Stimulated activated CD4-positive, alpha-beta T cell treated with anti-CD3 and anti-CD28 coated beads, Interleukin-12 subunit alpha, Interleukin-12 subunit beta, amount 100 ng/mL, for 4 hours (primary cell): Measurements from ENCODE around the gene PRKG2.

Experiments used
- DNase-seq: peaks from one replicate; pipeline ENCODE4 v3.0.0-alpha.2; 2020

Gene PRKG2

DNA sequence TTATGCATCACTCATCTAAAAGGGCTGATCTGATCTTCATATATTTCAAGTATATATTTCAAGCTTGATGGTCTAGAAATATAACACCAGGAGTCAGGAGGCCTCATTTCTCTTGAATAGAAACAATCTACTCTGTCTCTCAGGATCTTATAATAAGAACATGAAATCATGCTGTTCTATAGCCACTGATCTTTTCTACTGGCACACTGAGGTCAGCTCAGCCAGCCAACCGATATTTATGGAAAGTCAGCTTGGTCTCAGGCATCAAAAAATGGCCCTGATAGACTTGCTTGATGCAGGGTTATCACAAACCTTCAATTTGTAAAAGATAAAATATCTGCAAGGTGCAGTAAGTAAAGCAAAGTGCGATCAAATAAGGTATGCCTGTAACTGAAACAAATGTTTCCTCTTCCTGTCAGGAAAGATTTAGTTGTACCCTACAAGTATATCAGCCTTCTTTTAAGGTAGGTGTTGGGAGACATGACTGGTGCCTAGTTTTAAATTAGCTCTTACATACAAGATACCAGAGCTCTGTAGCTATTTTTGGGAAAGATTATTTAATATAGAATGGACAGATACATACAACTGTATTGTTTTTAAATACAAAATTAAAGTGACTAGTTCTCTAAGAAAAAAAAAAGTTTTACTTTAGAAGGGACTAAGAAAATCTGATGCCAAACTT, 121.2 kb downstream of the PRKG2 start:
- no peak for DNase-seq

DNA sequence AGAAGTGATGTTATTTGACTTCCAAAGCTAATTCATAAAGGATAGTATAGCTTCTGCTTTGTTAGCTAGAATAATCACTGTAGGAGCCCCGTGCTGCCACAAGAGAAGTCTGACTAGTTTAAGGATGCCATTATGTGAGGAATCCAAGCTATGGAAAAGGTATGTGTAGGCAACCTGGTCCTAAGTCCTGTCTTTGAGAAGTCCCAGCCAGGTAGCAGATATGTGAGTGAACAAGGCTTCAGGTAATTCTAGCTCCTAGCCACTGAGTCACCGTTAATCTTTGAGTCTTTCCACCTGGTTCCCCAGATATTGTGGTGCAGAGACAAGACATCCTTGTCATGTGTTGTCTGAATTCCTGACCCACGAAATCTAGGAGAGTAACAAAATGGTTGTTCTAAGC, 129.0 kb downstream of the PRKG2 start:
- DNase-seq = no peak

DNA sequence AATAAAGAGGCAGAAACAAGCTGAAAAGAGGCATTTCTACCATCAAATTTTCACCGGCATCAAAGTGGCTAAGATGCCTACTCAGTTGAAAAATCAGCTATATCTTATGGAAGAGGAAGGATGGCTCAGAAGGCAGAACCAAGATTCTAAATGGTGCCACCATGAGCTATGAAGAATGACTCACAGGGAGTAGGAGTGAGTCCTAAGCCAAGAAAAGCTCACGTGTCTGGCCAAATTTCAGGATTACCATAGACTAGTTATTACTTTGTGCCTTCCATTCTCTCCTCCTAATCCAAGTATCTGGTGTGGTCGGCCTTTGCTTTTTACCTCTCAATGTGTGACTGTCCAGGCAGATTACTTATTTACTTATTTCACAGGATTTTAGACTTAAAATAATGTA, 129.7 kb downstream of the PRKG2 start:
- no peak for DNase-seq

DNA sequence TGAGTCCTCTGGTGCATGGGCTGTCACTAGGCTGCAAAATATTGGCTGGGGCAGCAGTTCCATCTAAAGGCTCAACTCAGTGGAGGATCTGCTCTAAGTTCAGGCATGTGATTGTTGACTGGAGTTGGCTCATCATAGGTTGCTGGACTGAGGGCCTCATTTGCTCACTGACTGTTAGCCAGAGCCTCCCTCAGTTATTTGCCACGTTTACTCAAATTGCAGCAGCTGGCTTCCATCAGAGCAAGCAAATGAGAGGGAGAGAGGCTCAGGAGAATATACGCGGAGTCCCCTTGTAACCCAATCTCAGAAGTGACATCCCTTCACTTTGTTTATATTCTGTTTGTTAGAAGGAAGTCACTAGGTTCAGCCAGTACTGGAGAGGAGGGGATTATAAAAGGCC, 130.4 kb downstream of the PRKG2 start:
- DNase-seq = no peak

DNA sequence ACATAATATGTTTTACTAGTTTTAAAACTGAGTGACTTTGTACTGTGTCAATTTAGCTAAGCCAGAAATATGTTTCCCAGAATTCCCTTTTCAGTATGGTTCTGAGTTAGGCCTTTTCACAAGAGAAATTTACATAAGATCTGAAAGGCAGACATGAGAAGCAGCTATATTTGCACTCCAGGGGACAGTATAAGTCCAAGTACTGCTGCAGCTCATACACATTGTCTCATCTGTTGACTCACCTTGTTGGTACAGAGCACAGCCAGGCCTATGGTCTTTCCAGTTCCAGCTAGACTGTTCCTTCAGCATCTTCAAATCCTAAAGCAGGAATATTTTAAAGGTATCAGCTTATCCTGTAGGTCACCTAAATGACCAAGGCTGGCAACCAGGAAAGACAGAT, 131.0 kb downstream of the PRKG2 start:
- DNase-seq = no peak

DNA sequence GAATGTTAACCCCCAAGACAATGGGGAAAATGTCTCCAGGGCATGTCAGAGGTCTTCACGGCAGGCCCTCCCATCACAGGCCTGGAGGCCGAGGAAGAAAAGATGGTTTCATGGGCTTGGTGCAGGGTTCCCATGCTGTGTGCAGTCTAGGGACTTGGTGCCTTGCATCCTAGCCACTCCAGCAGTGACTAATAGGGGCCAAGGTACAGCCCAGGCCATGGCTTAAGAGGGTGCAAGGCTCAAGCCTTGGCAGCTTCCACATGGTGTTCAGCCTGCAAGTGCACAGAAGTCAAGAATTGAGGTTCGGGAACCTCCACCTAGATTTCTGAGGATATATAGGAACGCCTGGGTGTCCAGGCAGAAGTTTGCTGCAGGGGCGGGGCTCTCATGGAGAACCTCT, 133.9 kb downstream of the PRKG2 start:
- no peak for DNase-seq

DNA sequence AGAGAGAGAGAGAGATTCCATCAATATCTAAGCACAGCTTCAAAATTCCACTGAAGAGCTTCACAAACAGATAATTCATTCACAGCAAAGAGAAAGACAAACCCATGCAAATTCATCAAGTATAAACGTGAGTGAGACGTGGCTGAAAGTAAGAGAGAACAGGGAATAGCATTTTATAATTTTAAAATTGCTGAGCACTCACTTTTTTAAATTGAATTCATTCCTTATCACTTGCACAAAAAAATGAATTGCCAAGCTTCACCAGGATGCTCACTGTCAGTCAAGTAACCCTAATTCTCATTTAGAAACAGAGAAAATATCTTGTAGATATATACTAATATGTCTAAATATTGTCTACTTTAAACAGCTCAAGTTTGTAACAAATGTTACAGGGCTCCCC, 144.0 kb downstream of the PRKG2 start:
- DNase-seq = no peak

DNA sequence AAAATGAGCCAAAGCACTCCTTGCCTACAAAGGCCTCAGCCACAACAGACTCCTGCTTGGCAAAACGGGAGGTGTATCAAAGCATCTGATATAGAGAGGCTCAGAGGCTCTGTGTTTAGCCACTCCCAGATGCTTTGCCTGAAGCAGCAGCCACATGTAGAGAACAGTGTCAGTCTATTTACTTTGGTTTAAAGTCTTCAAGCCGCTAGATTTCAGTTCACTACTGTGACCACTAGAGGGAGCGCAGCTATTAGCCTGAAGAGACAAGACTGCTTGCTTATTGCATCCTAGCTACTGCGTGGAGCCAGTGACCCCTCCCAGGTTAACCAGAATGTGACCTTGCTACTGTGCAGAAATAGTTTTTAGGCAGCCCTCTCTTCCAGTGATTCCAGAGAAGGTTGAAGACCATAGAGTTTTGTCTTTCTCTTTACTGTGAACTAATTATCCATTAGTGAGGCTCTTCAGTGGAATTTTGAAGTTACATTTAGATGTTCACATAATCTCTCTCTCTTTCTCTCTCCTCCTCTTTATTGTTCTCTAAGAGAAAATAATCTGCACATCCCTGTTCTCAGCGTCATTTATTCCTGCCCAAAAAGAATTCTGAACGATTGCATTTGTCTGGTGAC, 145.2 kb downstream of the PRKG2 start:
- peak; percentile 23 for DNase-seq

DNA sequence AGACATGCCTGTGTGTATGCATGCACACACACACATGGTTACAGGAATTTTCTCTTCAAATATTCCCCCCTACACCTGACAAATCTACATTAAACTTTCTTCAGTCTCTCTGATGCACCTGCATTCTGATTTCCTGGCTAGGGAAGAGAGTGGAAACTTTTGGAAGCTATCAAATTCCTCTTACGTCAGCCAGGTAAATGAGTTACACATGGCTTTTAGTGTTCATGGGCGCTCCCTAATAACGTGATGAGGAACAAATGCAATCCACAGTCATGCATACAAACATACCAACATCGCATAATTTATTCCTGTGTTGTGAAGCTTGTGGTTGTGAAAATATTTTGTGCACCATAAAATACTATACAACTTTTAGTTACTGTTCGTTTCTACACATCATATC, 149.6 kb downstream of the PRKG2 start:
- DNase-seq = no peak

DNA sequence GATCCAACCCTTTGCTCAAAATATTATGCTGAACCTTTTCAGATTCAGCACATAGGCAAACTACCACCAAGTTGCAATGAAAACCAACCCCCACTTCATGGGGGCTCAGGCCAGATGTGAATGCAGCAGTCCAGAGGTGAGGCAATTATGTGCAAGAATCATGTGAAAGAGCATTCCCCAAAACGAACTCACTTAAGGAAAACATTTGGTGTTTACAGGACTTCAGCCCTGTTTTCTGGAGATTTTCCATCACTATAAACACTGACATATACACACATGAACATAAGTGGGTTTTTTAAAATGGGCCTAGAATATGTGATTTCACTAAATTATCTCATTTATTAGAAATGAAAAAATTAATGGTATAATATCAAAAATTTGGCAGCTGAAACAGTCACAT, 153.0 kb downstream of the PRKG2 start:
- DNase-seq = no peak

DNA sequence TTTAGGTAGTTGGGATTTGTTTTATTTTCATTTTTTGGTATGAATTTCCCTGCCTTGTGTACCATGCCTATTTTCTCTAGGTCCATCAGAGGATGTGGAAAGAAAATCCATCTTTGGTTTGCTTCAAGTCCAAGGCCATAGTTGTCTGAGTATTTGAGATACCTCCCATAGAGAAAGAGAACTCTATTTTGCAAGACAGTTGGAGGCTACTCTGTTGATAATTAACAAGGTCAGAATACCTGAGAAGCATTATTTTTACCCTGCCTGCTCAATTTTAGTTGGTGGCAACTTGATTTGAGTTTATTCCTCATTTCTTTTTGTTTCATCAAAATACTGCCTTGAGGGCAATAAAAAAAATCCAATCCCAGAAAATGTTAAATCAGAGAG, 153.7 kb downstream of the PRKG2 start:
- DNase-seq = no peak

DNA sequence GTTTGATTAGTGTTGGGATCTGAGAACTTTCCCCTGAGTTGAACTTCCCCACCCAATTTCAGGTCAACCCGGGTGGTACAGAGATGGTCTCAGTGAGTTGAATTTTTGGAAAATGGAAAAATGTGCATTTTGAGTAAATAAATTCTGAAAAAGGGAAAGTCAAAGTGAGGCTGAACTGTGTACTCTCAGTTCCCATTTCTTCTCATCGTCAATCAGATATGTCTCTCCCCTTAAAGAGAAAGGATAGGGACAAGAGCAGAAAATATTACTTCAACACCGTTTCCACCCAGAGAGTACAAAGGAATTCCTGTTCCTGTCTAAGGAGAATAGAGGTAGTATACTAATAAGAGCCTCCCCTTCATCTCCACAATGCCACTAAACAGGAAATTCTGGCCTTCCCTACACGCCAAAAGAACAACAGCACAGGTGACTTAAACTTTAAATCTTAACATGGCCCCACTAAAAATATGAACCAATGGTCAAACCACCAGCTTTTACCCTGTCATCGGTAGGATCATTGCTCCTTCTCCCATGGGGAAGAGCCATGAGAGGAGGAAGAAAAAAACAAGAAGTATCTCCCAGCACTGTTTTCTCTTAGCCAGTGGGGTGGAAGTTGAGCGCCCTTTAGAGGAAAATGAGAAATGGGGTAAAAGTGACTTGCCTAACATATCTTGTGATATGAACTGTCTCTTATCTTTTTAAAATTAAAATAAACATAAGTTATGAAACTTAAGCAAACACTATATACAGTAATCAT, 154.3 kb downstream of the PRKG2 start:
- DNase-seq = no peak

DNA sequence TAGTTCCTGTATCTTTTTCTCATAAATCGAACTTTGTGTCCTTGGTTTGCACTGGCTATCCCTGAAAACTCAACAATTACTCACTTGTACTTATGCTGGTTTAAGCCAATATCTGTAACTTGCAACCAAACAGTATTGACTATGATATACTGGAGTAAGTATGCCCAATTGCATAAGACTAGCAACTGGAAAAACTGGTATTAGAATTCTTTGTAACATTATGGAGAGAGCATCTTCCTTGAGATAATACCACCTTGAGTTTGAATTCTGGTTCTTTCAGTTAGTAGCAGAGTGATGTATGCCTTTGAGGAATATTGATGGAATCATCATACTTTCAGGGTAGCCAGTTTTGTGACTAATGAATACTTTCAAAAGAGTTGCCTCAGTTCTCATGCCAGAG, 156.4 kb downstream of the PRKG2 start:
- no peak for DNase-seq

DNA sequence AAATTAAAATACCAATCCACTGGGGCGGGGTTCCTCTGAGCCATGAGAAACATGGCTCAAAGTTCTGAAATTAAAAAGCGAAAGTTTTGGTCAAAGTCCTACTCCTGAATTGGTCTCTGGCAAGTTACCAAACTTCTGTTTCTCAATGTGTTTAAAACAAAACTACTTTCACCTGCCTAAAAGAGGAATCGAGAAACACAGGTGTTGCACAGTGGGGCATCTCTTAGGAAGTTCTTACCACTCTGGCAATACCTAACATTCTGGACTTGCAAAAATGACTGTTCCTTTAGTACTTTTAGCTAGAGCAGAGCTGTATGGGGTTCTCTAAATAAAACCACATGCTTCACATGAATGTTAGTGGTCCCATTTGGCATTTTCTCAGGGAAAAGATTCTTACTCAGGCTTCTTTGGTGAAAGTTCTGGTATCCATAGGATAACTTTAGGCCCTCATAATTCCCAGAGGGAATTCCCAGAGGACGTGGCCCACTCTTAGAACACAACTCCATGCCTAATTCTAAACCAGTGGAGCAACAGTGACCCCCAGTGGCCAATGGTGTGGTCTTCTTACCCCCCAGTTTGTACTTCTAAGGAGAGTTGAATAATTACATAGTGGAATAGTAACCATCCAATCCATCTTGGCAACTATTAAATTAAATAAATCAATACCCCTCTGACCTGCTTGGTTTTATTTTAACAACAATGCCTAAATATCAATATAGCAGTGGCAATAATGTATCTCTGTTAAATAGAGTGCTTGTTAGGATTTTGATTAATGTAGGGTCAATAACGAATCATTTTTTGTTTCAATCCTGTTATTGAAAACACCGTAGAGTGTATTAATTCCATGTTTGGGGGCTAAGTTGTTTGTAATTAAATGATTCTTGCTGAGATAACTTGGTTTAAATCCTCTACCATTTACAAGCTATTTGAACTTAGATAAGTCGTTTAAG, 162.6 kb downstream of the PRKG2 start:
- DNase-seq = peak; percentile 38

DNA sequence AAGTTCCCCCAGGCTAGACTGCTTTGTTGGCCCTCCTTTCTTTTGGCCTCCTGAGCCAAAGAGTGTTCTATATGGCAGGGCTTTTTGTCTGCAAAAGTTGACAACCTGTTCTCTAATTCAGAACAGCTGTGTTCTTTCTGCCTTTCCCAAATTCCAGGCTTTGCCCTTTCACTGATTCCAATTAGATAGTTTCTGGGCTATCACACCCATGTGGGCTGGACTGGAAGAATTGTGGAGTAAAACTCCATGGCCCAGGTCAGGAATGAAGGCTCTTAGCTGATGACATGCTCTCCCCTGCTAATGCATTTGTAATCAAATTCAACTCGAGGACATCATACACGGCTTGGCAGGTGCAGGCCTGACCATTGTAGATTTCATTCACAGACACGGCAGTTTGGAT, 165.1 kb downstream of the PRKG2 start:
- DNase-seq = no peak

DNA sequence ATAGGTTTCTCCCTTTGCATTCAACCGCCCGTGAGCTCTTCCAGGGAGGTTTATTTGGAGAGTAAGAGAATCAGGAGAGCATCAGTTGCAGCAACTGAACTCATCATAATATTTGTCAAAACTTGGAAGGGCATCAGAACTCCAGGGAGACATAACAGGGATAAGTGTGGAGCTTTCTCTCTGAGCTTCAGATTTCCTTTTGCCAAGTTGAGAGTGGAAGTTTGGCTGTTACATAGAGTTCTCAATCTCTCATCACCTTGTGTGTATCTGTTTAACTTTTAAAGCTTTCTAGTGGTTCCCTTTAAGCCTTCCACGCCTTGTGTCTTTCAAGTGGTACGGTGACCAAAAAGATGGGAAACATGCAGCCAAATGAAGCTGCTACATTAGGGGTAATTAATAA, 165.7 kb downstream of the PRKG2 start:
- no peak for DNase-seq

DNA sequence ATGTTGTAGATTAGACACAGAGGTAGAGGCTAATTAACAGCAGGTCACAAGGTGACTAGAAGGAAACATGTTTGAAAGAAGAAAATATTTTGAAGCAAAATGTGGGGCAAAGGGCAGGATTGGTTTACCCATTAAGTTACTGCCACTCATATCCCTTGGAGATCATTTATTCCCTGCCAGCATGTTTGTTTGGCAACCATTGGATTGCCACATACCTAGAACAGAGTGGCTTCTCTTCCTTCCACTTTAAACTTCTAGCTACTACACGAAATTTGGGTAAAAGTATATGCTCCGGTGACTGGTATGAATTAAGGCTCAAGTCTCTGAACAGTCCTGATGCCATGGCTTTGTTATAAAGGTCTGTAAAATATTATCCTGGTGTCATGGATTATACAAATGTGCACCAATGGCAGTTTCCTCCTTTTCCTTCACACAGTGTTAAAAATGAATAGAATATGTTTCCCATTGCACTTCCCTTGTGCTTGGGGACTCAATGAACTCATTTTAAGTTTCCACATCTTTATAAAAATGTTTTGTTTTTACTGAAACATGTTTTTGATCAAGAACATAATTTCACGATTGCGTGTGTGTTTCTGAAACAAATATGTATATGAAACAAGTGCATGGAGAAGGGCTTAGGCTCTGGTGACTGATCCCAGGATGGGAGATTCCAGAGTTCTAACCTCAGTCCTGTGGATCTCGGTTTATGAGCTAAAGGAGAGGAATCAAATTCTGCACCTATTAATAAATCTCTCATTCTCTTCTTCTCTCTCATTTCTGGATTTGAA, 172.2 kb downstream of the PRKG2 start:
- DNase-seq = no peak

DNA sequence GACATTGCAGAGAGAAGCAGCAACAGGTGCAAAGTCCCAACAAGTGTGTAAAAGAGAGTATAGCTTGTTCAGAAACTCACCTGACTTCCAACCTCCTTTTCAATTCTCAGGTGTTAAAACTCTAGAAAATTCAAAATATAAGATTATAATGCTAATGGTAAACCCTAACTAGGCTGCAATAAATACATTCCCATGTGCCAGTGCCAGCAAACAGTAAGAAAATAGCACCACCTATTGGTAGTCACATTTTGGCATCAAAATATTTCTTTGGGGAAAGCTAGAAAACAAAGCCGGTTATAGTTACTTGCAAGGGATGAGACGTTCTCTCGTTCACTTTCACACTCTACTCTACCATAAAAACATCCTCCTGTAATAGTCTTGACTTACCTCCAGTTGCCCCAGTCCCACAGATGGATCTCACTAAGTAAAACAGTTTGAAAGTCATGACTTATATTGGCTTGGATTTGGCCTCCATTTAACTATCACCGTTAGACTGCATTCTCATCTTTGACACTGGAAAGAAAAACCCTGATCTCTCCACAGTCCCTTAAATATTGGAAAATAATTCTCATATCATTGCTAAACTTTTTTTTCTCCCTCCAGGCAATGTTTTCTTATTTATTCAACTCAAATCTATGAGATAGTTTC, 174.9 kb downstream of the PRKG2 start:
- DNase-seq = no peak

DNA sequence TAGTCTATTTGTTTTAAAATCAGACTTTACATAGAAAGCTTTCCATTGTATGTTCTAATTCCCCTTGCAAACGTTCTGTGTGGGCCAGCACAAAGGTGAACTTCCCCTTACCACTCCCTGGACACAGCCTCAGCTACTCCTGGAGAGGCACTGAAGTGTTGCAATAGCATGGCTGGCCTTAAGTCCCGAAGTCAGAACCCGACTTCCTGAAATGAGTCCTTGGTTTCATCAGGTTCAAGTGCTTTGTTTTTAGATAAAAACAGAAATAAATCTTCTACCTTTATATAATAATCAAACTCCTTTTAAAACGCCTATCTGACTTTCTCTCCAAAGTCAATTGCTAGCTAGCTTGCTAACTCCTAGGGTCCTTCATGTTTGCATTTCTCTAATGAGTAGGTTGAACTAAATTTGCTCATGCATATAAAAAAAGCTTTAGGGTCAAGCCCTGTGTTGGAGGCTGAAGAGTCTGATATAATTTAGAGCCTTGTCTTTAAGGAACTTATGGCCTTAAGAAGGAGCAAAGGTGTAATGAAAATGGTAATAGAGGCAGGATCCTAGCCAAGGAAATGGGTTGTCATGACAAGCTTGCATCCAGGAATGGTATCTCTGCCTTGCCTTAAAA, 175.6 kb downstream of the PRKG2 start:
- DNase-seq = no peak

DNA sequence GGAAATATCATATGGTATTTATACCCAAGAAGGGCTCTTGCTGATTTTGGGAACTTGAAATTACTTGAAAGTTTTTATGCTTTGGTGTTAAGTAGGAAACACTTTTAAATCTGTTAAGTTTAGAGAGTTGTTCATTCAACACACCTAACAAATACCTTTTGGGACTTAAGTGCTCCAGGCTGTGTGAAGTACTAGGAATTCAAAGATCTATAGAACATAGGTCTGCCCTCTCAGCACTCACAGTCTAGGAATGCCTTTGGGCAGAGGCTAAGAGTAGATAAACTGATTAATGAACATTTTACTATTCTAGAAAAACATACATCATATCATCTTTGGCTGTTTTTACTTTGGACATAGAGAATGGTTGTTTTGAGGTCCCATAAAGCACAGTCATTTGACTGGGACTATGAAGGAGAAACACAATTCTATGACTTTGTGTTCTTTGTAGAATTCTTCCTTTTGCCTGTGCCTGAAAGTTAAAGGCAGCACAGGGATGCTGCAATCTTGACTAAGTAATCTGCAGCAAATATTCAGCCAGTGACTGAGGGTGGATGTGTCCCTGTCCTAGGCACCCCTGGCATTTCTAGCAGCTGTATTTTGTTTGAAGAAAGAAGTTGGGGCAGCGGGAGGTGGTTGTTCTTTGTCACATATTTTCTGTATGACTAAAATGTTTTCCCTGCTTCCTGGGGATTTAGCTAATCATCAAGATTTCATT, 176.2 kb downstream of the PRKG2 start:
- DNase-seq = no peak
